NCI-H2227 treated with DMSO at 0.1 percent for 48 hours (cell line): Measurements from ENCODE around the gene YPEL3.

ENCODE experiments used
- DNase-seq: peaks from one replicate; lab custom pipeline; 2025; lab: John Stamatoyannopoulos, UW

Gene YPEL3

DNA sequence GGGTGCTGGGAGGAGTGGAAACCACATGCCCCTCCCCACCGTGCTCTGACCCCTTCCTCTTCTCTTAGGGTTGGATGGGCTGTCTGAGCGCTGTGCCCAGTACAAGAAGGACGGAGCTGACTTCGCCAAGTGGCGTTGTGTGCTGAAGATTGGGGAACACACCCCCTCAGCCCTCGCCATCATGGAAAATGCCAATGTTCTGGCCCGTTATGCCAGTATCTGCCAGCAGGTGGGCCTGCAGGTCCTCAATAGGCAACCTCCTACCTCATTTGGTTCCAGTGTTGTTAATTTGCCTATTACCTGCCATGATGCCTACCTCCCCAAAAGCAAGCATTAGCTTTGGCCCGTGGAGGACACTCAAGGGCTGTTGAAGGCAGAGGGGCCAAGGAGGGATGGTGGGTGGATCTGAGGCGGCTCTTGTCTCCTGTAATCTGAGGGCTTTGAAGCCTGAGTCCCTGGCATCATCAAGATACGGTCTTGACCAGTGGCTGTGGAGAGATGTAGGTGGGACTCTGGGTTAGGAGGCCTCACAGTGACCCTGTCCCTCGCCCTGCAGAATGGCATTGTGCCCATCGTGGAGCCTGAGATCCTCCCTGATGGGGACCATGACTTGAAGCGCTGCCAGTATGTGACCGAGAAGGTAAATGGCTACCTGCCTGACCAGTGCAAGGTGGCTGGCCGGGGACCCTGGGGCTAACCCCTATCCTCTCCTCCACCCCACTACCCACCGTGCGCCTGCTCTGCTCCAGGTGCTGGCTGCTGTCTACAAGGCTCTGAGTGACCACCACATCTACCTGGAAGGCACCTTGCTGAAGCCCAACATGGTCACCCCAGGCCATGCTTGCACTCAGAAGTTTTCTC lies 27.0 kb downstream of the YPEL3 start:
- DNase-seq = no peak

DNA sequence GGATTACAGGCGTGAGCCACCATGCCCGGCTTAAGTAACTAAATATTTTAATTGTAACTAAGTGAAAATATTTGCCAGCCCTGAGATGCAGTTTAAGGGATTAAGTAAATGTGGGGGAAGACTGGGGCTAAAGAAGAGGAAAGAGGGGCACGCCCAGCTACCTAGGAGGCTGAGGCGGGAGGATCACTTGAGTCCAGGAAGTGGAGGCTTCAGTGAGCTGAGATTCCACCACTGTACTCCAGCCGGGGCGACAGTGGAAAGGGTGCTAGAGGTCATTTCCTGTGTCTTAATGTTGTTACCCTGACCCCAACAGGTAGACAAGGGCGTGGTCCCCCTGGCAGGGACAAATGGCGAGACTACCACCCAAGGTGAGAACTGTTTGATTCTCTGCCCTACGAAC lies 27.7 kb downstream of the YPEL3 start:
- no peak for DNase-seq

DNA sequence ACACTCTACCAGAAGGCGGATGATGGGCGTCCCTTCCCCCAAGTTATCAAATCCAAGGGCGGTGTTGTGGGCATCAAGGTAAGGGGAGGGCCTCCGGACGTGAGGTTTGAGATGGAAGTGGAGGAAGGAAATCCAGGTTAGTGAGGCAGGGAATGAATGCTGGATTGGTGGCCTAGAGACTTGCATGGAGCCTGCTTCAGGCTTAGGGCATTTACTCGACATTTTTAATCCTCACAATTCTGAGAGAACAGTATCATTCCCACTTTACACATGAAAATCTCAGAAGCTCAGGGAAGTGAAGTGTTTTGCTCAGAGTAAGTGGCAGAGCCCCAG lies 28.5 kb downstream of the YPEL3 start:
- DNase-seq = no peak

DNA sequence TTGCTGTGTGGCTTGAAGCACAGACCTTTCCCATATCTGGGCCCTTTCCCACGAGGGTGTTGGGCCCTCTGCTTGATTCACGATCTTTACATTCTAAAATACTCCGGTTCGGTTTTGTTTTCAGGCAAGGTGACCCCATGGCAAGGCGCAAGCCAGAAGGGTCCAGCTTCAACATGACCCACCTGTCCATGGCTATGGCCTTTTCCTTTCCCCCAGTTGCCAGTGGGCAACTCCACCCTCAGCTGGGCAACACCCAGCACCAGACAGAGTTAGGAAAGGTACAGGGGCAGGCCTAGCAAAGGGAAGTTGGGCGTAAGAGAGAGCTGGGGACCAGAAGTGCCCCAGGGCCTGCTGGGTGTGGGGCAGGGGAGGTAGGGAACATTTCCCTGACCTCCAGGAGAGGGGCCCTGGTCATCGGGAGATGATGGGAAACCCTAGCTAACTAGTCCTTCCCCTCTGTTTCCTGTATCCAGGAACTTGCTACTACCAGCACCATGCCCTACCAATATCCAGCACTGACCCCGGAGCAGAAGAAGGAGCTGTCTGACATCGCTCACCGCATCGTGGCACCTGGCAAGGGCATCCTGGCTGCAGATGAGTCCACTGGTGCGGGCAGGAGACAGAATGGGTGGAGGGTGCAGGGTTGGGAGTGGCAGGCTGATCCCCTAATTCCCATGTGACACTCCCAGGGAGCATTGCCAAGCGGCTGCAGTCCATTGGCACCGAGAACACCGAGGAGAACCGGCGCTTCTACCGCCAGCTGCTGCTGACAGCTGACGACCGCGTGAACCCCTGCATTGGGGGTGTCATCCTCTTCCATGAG lies 29.0 kb downstream of the YPEL3 start:
- DNase-seq = no peak

DNA sequence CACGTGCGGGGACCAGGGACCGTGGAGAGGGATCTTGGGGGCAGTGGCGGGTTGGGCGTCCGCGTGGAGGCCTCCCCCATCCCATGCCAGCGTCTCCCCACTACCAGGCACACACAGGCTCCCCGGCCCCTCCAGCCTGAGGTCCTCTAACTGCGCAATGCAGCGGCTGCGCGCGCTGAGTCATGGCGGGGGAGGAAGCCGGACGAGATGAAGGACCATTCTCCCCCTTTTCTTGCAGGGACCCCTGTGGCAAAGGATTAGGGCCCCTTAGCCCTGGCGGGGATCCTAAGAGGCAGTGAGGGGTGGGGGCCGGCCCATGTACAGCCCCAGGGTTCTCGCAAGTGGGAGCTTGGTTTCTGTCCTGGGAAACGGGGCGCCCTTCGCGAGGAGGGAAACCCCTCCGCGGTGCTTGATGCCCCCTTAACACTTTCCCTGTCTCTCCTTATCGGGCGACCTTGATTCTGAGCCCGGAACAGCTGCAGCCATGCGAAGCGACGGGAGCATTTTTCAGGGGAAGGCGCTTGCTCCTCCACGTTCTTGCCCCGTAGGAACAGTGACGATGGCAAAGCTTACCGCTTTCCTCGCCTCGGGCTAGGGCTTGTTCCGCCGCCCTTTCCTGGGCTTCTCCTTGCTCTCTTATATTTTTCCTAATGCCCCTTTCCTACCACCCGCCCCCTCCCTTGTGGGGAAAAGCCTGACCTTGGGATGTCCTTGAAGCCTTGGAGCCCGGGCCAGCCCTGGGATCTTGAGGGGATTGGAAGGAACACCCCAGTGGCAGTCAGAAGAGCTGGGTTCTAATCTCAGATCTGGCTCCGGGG lies 29.9 kb downstream of the YPEL3 start:
- no peak for DNase-seq

DNA sequence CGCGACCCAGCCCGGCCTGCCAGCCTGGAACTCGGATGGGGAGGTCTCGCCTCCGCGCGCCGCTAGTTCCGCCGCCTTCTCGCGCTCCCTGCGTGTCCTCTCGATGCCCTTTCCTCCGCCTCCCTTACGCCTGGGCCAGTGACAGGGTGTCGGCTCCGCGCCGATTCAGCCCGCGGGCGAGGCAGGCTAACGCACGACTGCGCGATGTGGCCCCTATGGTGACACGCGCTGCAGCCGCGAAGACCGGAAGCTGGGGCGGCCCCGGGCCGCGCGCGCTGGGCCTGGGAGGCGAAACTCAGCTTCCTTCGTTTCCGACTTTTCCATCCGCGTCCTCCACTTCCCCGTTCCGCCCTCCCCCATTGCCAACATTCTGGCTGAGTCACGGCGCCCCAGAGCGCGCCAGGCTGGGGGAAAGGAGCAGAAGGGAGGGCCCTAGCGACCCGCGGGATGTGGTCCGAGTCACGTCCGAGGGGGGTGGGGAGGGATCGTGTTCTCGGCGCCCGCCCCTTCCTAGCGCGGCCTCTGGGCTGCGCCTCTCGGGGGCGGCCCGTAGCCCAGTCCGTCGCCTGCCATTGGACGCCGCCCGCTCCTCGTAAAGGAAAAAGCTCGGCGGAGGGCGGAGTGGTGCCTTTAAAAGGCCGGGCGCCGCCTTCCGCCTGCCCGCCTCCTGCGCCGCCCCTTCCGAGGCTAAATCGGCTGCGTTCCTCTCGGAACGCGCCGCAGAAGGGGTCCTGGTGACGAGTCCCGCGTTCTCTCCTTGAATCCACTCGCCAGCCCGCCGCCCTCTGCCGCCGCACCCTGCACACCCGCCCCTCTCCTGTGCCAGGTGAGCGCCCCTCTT lies 30.7 kb downstream of the YPEL3 start, which contains the start of gene ALDOA:
Gene ALDOA, plus strand, starts transcription at position 659 of the 841 bp plus-strand sequence. CDS start 1,138 bp downstream, outside the sequence.
- DNase-seq = peak; percentile 97

DNA sequence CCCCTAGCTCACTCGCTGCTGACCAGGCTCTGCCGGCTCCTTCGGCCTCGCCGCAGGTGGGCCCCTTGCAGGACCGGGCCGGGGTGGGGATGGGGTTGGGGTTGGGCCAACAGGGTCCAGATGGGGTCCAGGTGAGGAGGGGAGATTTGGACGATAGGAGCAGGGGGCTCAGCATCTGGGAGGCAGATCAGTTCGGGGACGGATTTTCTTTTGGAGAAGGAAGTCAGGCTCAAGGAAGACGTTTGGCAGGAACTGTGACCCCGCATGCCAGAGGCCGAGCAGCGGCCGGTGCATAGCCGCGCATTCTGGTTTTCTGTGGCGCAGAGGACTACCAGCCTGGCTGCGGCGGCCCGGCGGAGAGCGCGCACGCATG lies 31.3 kb downstream of the YPEL3 start:
- no peak for DNase-seq

DNA sequence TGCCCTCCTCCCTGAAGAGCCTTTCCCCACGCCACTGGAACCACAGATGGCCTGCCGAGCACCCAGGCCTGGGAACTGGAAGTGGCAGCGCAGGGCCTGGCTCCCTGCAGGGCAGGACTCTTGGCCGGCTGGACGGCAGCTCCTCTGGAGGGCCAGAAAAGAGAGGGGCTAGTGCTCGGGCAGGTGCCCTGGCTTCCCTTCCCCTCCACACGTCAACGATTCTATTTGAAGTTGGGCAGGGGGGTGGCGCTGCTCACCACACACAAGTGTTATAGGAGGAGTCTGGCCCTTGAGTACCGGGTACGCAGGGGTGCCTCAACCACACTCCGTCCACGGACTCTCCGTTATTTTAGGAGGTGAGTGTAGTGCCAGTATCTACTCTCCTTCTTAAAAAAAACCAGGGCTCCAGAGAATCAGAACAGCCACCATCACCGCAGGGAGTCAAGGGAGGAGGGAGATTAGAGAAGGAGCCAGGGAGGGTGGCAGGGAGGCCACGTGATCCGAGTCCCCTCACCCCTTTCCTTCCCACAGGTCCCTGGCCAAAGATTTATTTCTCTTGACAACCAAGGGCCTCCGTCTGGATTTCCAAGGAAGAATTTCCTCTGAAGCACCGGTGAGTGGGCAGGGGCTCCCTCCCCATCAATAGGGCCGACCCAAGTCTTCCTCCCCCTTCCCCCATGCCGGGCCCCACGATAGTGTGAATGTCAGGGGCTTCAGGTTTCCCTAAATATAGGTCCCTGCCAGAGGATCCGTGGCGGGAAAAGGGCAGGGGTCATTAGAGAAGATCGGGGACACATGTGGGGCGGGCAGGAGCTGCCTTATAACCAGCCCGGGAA lies 31.9 kb downstream of the YPEL3 start:
- DNase-seq = peak; percentile 51

DNA sequence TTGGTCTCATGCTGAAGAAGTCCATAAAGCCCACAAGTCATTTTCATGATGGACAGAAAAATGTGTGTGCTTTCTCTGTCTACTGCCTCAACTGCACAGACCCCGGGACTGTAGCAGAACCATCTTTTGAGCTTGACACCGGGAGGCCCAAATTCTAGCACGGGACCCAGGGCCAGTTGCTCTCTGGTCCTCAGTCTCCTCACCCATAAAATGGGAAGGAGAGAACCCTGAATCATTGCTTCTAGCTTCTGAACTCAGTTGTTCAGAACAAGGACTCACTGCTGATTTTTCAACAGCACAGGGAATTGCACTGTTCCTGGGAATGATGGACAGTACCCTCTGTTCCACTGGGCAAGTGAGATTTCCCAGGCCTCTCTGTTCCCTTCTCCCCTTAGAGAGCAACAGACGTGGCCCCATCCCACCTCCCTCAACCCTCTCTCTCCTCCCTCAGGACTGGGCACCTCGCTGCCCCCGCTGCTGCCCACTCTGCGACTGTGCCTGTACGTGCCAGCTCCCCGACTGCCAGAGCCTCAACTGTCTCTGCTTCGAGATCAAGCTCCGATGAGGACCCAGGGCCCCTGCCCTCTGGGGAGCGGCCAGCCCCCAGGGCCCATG lies 32.6 kb downstream of the YPEL3 start:
- DNase-seq = no peak

DNA sequence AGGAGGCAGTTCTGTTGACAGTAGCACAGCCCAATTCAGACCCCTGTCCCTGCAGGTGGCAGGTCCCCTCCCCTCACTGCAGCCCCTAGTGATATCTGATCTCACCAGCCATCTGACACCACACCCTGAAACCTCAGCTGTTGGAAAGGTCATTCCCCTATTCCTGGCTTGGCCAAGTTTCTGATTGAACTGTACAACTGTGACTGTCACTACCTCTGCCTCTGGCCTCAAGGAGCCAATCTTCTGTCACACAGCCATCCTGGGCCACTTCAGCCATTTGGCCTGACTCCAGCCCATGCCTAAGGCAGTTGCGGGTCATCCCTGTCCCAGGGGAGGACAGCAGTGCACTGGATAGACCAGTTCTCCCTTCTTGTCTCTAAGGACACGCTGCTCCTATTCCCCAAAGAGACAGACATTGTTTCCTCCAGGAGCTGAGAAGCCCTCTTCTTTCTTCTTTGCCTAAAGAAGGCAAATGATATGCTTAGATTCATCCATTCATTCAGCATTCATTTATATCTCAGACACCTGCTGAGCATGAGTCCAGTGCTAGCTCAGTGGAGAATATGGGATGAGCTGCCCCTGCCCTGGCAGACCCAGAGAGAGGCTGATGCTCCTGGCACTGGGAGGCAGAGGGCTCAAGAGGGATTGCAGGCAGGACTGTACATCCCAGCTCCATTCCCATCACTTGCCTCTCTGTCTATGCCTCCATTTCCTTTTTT lies 35.0 kb downstream of the YPEL3 start:
- no peak for DNase-seq

DNA sequence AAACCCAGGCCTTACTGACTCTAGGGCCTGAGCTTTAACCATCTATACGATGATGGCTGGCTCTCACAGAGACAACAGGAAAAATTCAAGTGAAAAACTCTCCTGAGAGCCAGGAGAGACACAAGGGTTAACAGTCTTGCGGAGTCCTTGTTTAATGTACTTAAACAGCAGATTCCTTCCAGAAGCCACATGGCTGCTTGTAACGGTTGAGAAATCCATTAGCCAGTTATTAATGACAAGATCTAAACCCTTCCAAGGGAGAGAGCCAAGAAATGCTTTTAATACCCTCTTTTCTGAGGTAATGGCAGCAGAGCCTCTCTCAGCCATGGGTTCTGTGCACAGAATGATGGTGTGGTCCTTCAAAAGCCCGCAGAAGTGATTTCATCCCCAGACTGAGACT lies 35.7 kb downstream of the YPEL3 start:
- no peak for DNase-seq

DNA sequence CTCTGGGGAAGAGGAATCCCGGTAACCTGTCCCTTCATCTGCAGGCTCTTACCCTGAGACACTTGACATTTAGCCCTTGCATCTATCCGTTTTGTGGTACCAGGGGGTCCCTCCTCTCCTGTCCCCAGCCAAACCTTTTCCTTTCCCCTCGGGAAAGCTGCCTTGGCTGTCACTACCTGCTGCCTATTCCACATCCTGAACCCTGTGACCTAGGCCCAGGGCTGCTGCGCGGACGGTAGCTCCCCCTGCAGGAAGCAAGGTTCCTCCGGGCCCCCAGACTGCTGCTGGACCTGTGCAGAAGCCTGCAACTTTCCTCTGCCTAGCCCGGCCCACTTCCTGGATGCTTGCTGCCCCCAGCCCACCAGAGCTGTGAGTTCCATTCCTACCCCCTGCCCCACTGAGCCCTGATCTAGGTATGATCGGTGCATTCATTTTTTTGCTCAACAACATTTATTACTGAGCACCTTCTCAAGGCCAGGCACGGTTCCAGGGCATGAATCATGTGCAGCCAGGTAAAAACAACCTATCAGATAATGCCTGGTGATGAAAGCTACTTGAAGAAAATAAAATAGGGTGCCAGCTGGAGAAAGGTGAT lies 41.0 kb downstream of the YPEL3 start:
- no peak for DNase-seq

DNA sequence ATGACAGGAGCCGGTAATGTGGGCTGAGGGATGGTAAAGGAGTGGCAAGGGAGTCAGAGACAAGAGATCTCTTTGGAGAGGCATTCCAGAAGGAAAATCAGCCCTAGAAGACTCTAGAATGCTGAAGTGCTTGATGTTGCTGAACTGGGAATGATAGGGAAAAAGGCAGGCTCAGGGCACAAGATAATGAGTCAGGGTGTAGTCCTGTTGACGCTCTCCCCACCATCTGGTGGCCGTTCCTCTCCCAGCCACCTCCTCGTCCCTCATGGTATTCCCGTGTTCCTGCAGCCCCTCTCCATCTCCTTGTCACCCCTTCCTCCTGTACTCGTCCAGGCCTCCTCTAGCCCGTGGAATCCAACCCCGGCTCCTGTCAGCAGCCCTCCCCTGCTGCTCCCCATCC lies 41.6 kb downstream of the YPEL3 start:
- no peak for DNase-seq

DNA sequence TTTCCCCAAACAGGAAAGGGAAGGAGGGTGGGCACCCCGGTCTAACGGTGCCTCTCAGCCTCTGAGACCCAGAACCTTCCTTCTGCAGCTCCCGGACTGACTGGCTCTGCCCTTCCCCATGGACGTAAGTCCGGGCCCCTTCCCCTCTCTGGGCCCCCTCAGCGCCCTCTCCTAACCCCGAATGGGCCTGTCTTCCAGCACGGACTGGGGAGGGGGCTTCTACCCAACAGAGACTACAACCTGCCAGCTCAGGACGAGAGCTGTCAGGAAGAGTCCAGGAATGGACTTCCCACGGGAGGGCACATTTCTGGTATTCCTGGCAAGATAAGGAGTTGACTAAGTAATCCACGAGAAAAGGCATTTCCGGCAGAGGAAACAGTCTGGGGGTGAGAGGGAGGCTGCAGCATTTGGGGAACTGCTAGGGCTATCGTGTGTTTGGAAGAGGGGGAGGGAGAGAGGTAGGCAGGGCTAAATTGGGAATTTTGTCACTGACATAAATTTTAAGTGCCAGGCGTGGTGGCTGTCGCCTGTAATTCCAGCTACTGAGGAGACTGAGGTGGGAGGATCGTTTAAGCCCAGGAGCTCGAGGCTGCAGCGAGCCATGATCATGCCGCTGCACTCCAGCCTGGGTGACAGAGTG lies 42.5 kb downstream of the YPEL3 start:
- DNase-seq = no peak

DNA sequence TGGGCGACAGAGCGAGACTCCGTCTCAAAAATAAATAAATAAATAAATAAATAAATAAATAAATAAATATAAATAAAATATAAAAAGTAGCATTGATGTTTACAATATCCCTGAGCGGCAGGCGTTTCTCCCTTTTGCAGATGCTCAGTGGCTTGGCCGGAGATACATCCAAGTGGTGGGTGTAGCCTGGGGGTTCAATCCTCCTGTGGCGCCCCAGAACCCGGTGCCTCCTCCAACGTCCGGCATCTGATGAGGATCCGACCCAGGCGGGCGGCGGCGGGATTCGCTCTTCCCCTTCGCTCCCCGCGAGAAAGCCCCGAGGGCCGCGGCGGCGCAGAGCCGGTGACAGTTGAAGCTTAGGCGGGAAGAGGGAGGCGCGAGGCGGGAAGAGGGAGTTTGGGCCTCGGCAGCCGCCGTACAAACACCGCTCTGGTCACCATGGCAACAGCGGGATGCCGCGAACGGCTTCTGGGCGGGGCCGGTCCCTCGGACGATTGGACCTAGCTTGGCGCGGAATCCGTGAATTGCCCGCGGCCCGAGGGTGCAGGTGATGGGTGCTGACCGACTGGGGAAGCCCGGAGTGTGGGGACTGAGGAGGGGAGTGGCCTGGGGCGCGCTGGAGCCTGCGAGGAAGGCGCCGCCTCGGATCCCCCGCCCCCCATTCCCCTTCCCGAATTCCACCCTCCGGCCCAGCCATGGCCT lies 43.2 kb downstream of the YPEL3 start:
- peak; percentile 92 for DNase-seq

DNA sequence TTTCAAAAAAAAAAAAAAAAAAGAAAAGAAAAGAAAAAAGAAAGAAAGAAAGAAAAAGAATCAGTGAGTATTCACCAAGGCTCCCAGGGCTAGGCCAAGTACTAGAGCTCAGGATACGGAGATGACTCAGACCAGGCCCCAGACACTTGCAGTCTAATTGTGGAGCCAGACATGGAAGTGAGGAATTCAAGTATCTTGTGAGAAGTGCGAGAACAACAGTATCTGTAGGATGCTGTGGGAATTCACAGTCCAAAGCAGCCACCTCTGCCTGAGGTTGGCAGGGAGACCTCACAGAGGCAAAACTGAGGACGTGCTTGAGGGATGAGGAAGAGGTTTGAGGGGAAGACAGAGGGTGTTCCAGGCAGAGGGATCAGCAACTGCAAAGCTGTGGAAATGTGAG lies 44.5 kb downstream of the YPEL3 start:
- DNase-seq = no peak

DNA sequence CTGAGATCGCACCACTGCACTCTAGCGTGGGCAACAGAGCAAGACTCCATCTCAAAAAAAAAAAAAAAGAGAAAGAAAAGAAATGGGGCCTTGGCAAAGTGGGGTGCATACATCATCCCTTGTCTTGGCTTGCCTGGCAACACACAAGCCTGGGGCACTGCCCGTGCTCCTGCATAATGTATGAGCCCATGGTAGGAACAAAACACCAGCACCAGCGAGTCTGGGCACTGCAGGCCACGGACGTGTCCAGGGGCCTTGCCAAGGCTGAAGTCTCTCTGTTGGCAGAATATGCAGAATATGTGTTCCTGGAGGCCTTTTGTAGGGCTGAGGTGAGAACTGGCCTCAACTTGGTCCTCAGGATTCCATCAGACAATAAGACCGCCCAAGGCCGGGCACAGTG lies 46.1 kb downstream of the YPEL3 start:
- DNase-seq = no peak

DNA sequence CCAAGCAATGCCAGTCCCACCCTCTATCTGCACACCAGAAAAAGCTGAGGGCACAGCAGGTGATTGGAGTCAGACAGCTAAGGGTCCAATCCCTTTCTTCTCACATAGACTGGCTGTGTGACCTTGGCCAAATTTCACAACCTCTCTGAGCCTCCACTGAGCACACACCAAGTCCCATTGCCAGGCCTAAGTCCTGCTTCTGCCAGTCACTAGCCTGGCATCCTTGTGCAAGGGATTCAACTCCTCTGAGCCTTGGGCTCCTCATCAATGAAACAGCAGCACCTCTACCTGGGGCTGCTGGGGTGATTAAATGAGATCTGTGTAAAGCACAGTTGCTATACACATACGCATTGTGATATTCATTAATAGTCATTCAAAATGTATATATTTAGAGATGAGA lies 49.4 kb downstream of the YPEL3 start:
- DNase-seq = no peak
